Neural progenitor cell (in vitro differentiated cells): Measurements from ENCODE around the gene TMC8. TPM values are rescaled to one million over a fixed set of nuclear protein-coding genes. Genes with fewer than 3 reads are reported as not detected.

Source experiments
- DNase-seq: peaks from one replicate; pipeline ENCODE4 v3.0.0-alpha.2; 2016; ENCODE audit warnings: low spot score
- H2AFZ ChIP-seq: fragments of 200-600 bp; sonication (generic); replicated peaks from 2 replicates; pipeline ENCODE4 v1.6.1; 2016; ENCODE audit warnings: antibody characterized with exemption
- H3F3A ChIP-seq: fragments of 200-600 bp; sonication (generic); 2 replicates; pipeline ENCODE4 v1.6.1; 2016; ENCODE audit warnings: antibody characterized with exemption, low read depth
- H3K27ac ChIP-seq: fragments of 200-600 bp; sonication (generic); 2 replicates; pipeline ENCODE4 v1.5.1; 2016; ENCODE audit warnings: mild to moderate bottlenecking
- H3K27me3 ChIP-seq: fragments of 200-600 bp; sonication (generic); 2 replicates; pipeline ENCODE4 v1.6.1; 2016; ENCODE audit warnings: mild to moderate bottlenecking, moderate library complexity
- H3K36me3 ChIP-seq: fragments of 200-600 bp; sonication (generic); 2 replicates; pipeline ENCODE4 v1.5.1; 2016
- H3K4me1 ChIP-seq: fragments of 200-600 bp; sonication (generic); 2 replicates; pipeline ENCODE4 v1.6.1; 2016; ENCODE audit warnings: mixed run types
- H3K4me2 ChIP-seq: fragments of 200-600 bp; sonication (generic); 2 replicates; pipeline ENCODE4 v1.6.1; 2016
- H3K4me3 ChIP-seq: fragments of 200-600 bp; sonication (generic); 2 replicates; pipeline ENCODE4 v1.5.1; 2016
- H3K79me2 ChIP-seq: fragments of 200-600 bp; sonication (generic); 2 replicates; pipeline ENCODE4 v1.6.1; 2016; ENCODE audit warnings: low read depth
- H3K9ac ChIP-seq: fragments of 200-600 bp; sonication (generic); 2 replicates; pipeline ENCODE4 v1.6.1; 2016
- H3K9me3 ChIP-seq: fragments of 200-600 bp; sonication (generic); 2 replicates; pipeline ENCODE4 v1.5.1; 2016; ENCODE audit warnings: low read depth
- H4K20me1 ChIP-seq: fragments of 200-600 bp; sonication (generic); 2 replicates; pipeline ENCODE4 v1.6.1; 2016; ENCODE audit warnings: low read depth
- H3K27ac Mint-ChIP-seq: 3 replicates; pipeline ENCODE4 v1.8.0; 2021; ENCODE audit warnings: mixed read lengths
- H3K27me3 Mint-ChIP-seq: 2 replicates; pipeline ENCODE4 v1.8.0; 2022; ENCODE audit warnings: low read depth, mild to moderate bottlenecking, inconsistent platforms, moderate library complexity, mixed read lengths; ENCODE audit not compliant: insufficient read depth
- H3K36me3 Mint-ChIP-seq: 3 replicates; pipeline ENCODE4 v1.8.0; 2021; ENCODE audit warnings: mixed read lengths
- H3K4me1 Mint-ChIP-seq: 3 replicates; pipeline ENCODE4 v1.8.0; 2021; ENCODE audit warnings: mixed read lengths
- H3K4me3 Mint-ChIP-seq: 3 replicates; pipeline ENCODE4 v1.8.0; 2021; ENCODE audit warnings: mild to moderate bottlenecking, moderate library complexity, mixed read lengths
- H3K9me3 Mint-ChIP-seq: 3 replicates; pipeline ENCODE4 v1.8.0; 2020; ENCODE audit warnings: mixed read lengths
- EZH2 ChIP-seq: fragments of 200-600 bp; sonication (generic); IDR thresholded peaks from 2 replicates; pipeline ENCODE4 v1.6.1; 2017; ENCODE audit warnings: antibody characterized with exemption, mild to moderate bottlenecking, moderate library complexity
- EZH2phosphoT487 ChIP-seq: fragments of 200-600 bp; sonication (generic); IDR thresholded peaks from 2 replicates; pipeline ENCODE4 v1.6.1; 2017; ENCODE audit warnings: antibody characterized with exemption
- total RNA-seq: library from RNA; depleted of rRNA; stranded (reverse); fragments of >200 nt; gene quantifications from 2 replicates; pipeline ENCODE4 v1.2.3, GENCODE V29; 2015; ENCODE audit warnings: low replicate concordance
- TF ChIP-seq, protein P1 (sequence below): fragments of 200-600 bp; sonication (generic); IDR thresholded peaks from 2 replicates; pipeline ENCODE4 v1.5.1; 2017; ENCODE audit warnings: antibody characterized with exemption, mild to moderate bottlenecking

The TMC8 gene
- total RNA-seq, 1 donor from 2014 or later: not detected

DNA sequence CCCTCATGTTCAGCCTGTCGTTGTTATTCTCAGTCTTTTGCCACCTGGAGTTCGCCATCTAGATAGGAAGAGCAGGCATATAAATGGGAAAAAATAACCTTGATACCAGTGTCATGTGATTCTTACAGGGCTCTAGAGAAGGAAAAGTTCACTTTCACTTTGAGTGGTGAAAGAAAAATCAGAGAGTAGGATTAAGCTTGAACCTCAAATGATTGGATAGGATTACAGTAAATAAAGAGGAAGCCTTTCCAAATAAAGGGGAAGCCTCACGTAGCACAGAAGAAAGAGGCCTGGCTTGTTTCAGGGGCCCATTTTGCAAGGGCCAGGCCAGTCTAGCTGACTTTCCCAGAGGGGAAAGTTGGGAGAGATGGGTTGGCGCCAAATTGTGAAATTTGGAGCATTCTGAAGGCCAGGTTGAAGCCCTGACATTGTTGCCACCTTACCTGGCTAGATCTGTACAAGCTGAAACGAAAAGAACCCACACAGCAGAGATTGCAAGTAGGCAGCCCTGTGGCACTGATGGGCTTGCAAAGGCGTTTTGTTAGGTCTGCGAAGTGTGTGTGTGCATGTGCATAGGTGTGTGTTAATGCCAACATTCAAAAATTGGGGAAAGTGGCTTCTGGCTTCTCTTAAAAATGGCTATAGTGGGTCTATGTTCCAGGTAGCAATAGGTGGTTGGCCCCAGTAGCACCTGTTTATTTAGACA, 40.8 kb upstream of the TMC8 start:
- Histone ChIP-seq H3K27ac (no peak overlapping the region), H3K79me2 (no peaks in the 10 kb centered on the region), H2AFZ (no peak overlapping the region), H3K4me3 (no peak overlapping the region), H3K27me3 (no peaks in the 10 kb centered on the region), H3K9me3 (no peaks in the 10 kb centered on the region), H3F3A (no peaks in the 10 kb centered on the region), H3K4me1 (no peaks in the 10 kb centered on the region), H3K9ac (no peak overlapping the region), H3K4me2 (no peak overlapping the region), H4K20me1 (peaks cover 3% of the 10 kb centered on the region), H3K36me3 (peaks cover 21% of the 10 kb centered on the region)
- no peaks in the 10 kb centered on the region for H3K9me3 Mint-ChIP-seq
- H3K27ac Mint-ChIP-seq: no peak overlapping the region
- DNase-seq: no peak
- TF ChIP-seq EZH2phosphoT487: no peak
- TF ChIP-seq EZH2: no peak
- no peak overlapping the region for H3K4me3 Mint-ChIP-seq
- H3K36me3 Mint-ChIP-seq: peaks cover 48% of the 10 kb centered on the region
- H3K27me3 Mint-ChIP-seq: peaks cover 2% of the 10 kb centered on the region
- no peaks in the 10 kb centered on the region for H3K4me1 Mint-ChIP-seq

DNA sequence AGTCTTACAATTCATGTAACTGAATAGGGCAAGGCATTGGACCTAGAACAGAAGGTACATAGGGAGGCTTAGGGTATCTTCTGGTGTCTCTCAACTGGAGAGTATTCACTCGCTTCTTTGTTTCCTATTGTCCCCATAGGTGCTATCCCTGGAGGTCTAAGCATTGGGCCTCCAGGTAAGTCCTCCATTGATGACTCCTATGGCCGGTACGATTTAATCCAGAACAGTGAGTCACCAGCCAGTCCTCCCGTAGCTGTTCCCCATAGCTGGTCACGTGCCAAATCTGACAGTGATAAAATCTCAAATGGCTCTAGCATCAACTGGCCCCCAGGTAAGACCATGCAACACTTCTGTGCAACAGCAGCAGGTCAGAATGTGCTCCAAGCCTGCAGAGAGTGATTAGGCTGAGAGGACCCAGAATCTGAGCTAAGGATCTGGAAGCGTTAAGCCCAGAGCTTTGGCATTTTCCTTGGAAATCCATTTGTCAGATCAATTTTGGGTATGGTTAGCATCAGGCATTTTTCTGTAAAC, 37.7 kb upstream of the TMC8 start:
- Mint-ChIP-seq H3K4me3 (no peak overlapping the region), H3K27me3 (peaks cover 2% of the 10 kb centered on the region), H3K27ac (no peak overlapping the region), H3K4me1 (no peaks in the 10 kb centered on the region), H3K36me3 (peaks cover 56% of the 10 kb centered on the region), H3K9me3 (no peaks in the 10 kb centered on the region)
- no peak for DNase-seq
- Histone ChIP-seq H3F3A (no peaks in the 10 kb centered on the region), H3K79me2 (no peaks in the 10 kb centered on the region), H3K4me1 (no peaks in the 10 kb centered on the region), H3K36me3 (peaks cover 14% of the 10 kb centered on the region), H3K9me3 (no peaks in the 10 kb centered on the region), H3K27me3 (no peaks in the 10 kb centered on the region), H3K4me2 (no peak overlapping the region), H3K9ac (no peak overlapping the region), H3K4me3 (no peak overlapping the region), H2AFZ (no peak overlapping the region), H3K27ac (no peak overlapping the region), H4K20me1 (no peaks in the 10 kb centered on the region)
- TF ChIP-seq EZH2phosphoT487 (no peak), EZH2 (no peak)
- TF ChIP-seq, protein P1, sequence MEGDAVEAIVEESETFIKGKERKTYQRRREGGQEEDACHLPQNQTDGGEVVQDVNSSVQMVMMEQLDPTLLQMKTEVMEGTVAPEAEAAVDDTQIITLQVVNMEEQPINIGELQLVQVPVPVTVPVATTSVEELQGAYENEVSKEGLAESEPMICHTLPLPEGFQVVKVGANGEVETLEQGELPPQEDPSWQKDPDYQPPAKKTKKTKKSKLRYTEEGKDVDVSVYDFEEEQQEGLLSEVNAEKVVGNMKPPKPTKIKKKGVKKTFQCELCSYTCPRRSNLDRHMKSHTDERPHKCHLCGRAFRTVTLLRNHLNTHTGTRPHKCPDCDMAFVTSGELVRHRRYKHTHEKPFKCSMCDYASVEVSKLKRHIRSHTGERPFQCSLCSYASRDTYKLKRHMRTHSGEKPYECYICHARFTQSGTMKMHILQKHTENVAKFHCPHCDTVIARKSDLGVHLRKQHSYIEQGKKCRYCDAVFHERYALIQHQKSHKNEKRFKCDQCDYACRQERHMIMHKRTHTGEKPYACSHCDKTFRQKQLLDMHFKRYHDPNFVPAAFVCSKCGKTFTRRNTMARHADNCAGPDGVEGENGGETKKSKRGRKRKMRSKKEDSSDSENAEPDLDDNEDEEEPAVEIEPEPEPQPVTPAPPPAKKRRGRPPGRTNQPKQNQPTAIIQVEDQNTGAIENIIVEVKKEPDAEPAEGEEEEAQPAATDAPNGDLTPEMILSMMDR: no peak

DNA sequence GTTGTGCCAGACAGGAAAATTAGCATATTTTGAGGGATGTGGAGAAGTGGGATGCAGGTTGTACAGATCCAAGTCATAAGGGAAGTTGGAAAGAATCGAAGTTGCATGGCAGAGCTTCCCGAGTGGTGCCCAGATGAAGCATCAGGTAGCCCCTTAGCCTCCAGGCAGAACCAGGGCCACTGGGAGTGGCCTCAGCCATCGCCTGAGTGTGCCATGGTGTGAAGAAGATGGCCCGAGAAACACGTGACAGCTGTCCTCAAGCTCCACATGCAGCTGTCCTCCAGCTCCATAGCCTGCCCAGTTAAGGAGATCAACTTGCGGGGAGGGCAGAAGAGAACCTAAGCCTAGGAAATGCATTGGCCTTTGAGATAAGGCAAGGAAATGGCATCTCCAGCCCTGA, 35.5 kb upstream of the TMC8 start:
- Mint-ChIP-seq H3K4me1 (no peaks in the 10 kb centered on the region), H3K27me3 (peaks cover 2% of the 10 kb centered on the region), H3K27ac (no peak overlapping the region), H3K36me3 (peaks cover 70% of the 10 kb centered on the region), H3K9me3 (peaks cover 5% of the 10 kb centered on the region), H3K4me3 (no peak overlapping the region)
- H3K79me2 ChIP-seq: no peaks in the 10 kb centered on the region
- H2AFZ ChIP-seq: no peak overlapping the region
- no peaks in the 10 kb centered on the region for H3K9me3 ChIP-seq
- DNase-seq: no peak
- peaks cover 14% of the 10 kb centered on the region for H3K36me3 ChIP-seq
- no peaks in the 10 kb centered on the region for H3K4me1 ChIP-seq
- no peaks in the 10 kb centered on the region for H4K20me1 ChIP-seq
- H3F3A ChIP-seq: no peaks in the 10 kb centered on the region
- no peak overlapping the region for H3K4me2 ChIP-seq
- H3K27me3 ChIP-seq: no peaks in the 10 kb centered on the region
- H3K27ac ChIP-seq: no peak overlapping the region
- TF ChIP-seq EZH2: no peak
- no peak for TF ChIP-seq EZH2phosphoT487
- TF ChIP-seq, protein P1: no peak
- H3K9ac ChIP-seq: no peak overlapping the region
- H3K4me3 ChIP-seq: no peak overlapping the region

DNA sequence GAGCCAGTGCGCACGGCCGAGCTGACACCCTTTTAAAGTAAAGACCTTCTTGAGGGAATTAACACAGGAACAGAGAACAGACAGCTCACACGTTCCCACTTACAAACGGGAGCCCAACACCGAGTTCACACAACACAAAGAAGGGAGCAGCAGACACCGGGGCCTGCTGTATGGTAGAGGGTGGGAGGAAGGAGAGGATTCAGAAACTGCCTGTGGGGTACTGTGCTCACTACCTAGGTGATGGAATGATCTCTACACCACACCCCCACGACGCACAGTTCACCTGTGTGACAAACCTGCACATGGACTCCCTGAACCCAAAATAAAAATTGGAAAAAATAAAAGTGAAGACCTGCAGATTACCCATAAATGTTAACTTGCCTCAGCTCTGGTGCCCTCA, 34.5 kb upstream of the TMC8 start:
- DNase-seq: no peak
- no peaks in the 10 kb centered on the region for H3K4me1 Mint-ChIP-seq

More for the DNA sequence above, 34.5 kb upstream of the TMC8 start:
- no peaks in the 10 kb centered on the region for H3K79me2 ChIP-seq
- Mint-ChIP-seq H3K9me3 (peaks cover 7% of the 10 kb centered on the region), H3K27me3 (peaks cover 2% of the 10 kb centered on the region), H3K36me3 (peaks cover 72% of the 10 kb centered on the region), H3K4me3 (no peak overlapping the region), H3K27ac (no peak overlapping the region)
- H3K4me3 ChIP-seq: no peak overlapping the region
- H3K27me3 ChIP-seq: no peaks in the 10 kb centered on the region
- TF ChIP-seq EZH2phosphoT487 (no peak), EZH2 (no peak)
- TF ChIP-seq, protein P1: no peak
- peaks cover 17% of the 10 kb centered on the region for H3K36me3 ChIP-seq
- H3K4me2 ChIP-seq: no peak overlapping the region
- no peaks in the 10 kb centered on the region for H4K20me1 ChIP-seq
- H3K27ac ChIP-seq: no peak overlapping the region
- no peaks in the 10 kb centered on the region for H3F3A ChIP-seq
- no peaks in the 10 kb centered on the region for H3K4me1 ChIP-seq
- no peak overlapping the region for H2AFZ ChIP-seq
- no peaks in the 10 kb centered on the region for H3K9me3 ChIP-seq
- H3K9ac ChIP-seq: no peak overlapping the region
